GM23338 (cell line): ENCODE measurements around the gene ANKRD44. TPM values are rescaled to one million over a fixed set of nuclear protein-coding genes. Genes with fewer than 3 reads are reported as not detected.

Experiments used
- ATAC-seq: fragments of 200-7000 bp; cut with Tn5 transposase; 3 replicates; pipeline ENCODE4 v1.9.1; 2020
- DNase-seq: peaks from one replicate; pipeline ENCODE4 v3.0.0-alpha.2; 2015; ENCODE audit warnings: low spot score
- H2AFZ ChIP-seq: fragments of 200-600 bp; sonication (generic); 2 replicates; pipeline ENCODE4 v1.8.0; 2016; ENCODE audit warnings: antibody characterized with exemption, mild to moderate bottlenecking, moderate library complexity
- H3F3A ChIP-seq: fragments of 200-600 bp; sonication (generic); replicated peaks from 2 replicates; pipeline ENCODE4 v1.8.0; 2017; ENCODE audit warnings: antibody characterized with exemption, mixed run types, low read depth
- H3K27ac ChIP-seq: fragments of 200-600 bp; sonication (generic); 2 replicates; pipeline ENCODE4 v1.6.1; 2016; ENCODE audit warnings: low read depth
- H3K27me3 ChIP-seq: fragments of 200-600 bp; sonication (generic); 2 replicates; pipeline ENCODE4 v1.8.0; 2016; ENCODE audit warnings: mild to moderate bottlenecking, mixed run types, moderate library complexity; ENCODE audit not compliant: insufficient read depth
- H3K36me3 ChIP-seq: fragments of 200-600 bp; sonication (generic); 2 replicates; pipeline ENCODE4 v1.8.0; 2016; ENCODE audit warnings: mild to moderate bottlenecking; ENCODE audit not compliant: insufficient read depth
- H3K4me1 ChIP-seq: fragments of 200-600 bp; sonication (generic); 2 replicates; pipeline ENCODE4 v1.8.0; 2016; ENCODE audit warnings: mild to moderate bottlenecking, moderate library complexity; ENCODE audit not compliant: insufficient read depth
- H3K4me2 ChIP-seq: fragments of 200-600 bp; sonication (generic); 2 replicates; pipeline ENCODE4 v1.7.1; 2017; ENCODE audit warnings: mixed run types
- H3K4me3 ChIP-seq: fragments of 200-600 bp; sonication (generic); 2 replicates; pipeline ENCODE4 v1.6.1; 2016; ENCODE audit warnings: mixed run types
- H3K79me2 ChIP-seq: fragments of 200-600 bp; sonication (generic); replicated peaks from 2 replicates; pipeline ENCODE4 v1.8.0; 2017; ENCODE audit warnings: mild to moderate bottlenecking; ENCODE audit not compliant: insufficient read depth
- H3K9me2 ChIP-seq: fragments of 200-600 bp; sonication (generic); 2 replicates; pipeline ENCODE4 v1.8.0; 2017; ENCODE audit not compliant: insufficient read depth
- H4K20me1 ChIP-seq: fragments of 200-600 bp; sonication (generic); replicated peaks from 2 replicates; pipeline ENCODE4 v1.8.0; 2017; ENCODE audit warnings: mild to moderate bottlenecking; ENCODE audit not compliant: insufficient read depth
- H3K27ac Mint-ChIP-seq: 2 replicates; pipeline ENCODE4 v1.8.0; 2020; ENCODE audit warnings: inconsistent platforms, mild to moderate bottlenecking, moderate library complexity, mixed read lengths
- H3K27me3 Mint-ChIP-seq: 3 replicates; pipeline ENCODE4 v1.8.0; 2022; ENCODE audit warnings: low read depth, mild to moderate bottlenecking, moderate library complexity, mixed read lengths, inconsistent platforms; ENCODE audit not compliant: insufficient read depth, poor library complexity
- H3K36me3 Mint-ChIP-seq: 3 replicates; pipeline ENCODE4 v1.8.0; 2021; ENCODE audit warnings: low read depth, mild to moderate bottlenecking, inconsistent platforms, moderate library complexity, mixed read lengths
- H3K4me1 Mint-ChIP-seq: 3 replicates; pipeline ENCODE4 v1.8.0; 2020; ENCODE audit warnings: mild to moderate bottlenecking, inconsistent platforms, mixed read lengths
- H3K4me3 Mint-ChIP-seq: 3 replicates; pipeline ENCODE4 v1.8.0; 2021; ENCODE audit warnings: moderate library complexity, mild to moderate bottlenecking, inconsistent platforms, mixed read lengths
- H3K9me3 Mint-ChIP-seq: 3 replicates; pipeline ENCODE4 v1.8.0; 2020; ENCODE audit warnings: moderate library complexity, mild to moderate bottlenecking, inconsistent platforms, mixed read lengths
- CREB1 ChIP-seq: fragments of 250-450 bp; sonication (Bioruptor Pico); IDR thresholded peaks from 2 replicates; pipeline ENCODE4 v1.5.0; 2020; ENCODE audit warnings: low read depth, mild to moderate bottlenecking, moderate library complexity
- CTCF ChIP-seq, 2 experiments: fragments of 200-600 bp in 1 of 2; sonication (generic) in 1 of 2; conservative IDR thresholded peaks; 2 replicates each; pipeline versions ENCODE4 v1.5.1 to v1.6.1; 2016 to 2017; ENCODE audit warnings: antibody characterized with exemption in 2 of 2, low read depth in 2 of 2, mild to moderate bottlenecking in 2 of 2, moderate library complexity in 1 of 2
- ETS1 ChIP-seq: IDR thresholded peaks from 2 replicates; pipeline ENCODE4 v1.6.1; 2016; ENCODE audit warnings: antibody characterized with exemption
- EZH2 ChIP-seq: fragments of 200-600 bp; sonication (generic); IDR thresholded peaks from one replicate; pipeline ENCODE4 v1.8.0; 2017; ENCODE audit warnings: antibody characterized with exemption, mild to moderate bottlenecking, low read depth; ENCODE audit not compliant: unreplicated experiment
- EZH2phosphoT487 ChIP-seq: fragments of 200-600 bp; sonication (generic); IDR thresholded peaks from one replicate; pipeline ENCODE4 v1.8.1; 2018; ENCODE audit warnings: antibody characterized with exemption; ENCODE audit not compliant: unreplicated experiment
- JUNB ChIP-seq: IDR thresholded peaks from one replicate; pipeline ENCODE4 v1.6.1; 2016; ENCODE audit warnings: antibody characterized with exemption; ENCODE audit not compliant: unreplicated experiment
- NANOG ChIP-seq: IDR thresholded peaks from 2 replicates; pipeline ENCODE4 v1.6.1; 2016; ENCODE audit warnings: antibody characterized with exemption, borderline replicate concordance
- POLR2AphosphoS5 ChIP-seq: IDR thresholded peaks from 2 replicates; pipeline ENCODE4 v1.6.1; 2016; ENCODE audit warnings: antibody characterized with exemption, low read depth
- REST ChIP-seq: IDR thresholded peaks from one replicate; pipeline ENCODE4 v1.6.1; 2018; ENCODE audit warnings: antibody characterized with exemption; ENCODE audit not compliant: unreplicated experiment
- STAT1 ChIP-seq: IDR thresholded peaks from one replicate; pipeline ENCODE4 v1.6.1; 2016; ENCODE audit warnings: antibody characterized with exemption; ENCODE audit not compliant: unreplicated experiment
- ZNF114 ChIP-seq: fragments of 250-450 bp; sonication (Bioruptor Pico); IDR thresholded peaks from 2 replicates; pipeline ENCODE4 v1.5.0; 2020; ENCODE audit warnings: mild to moderate bottlenecking, moderate library complexity
- ZNF331 ChIP-seq: fragments of 250-450 bp; sonication (Bioruptor Pico); IDR thresholded peaks from 2 replicates; pipeline ENCODE4 v1.5.0; 2020; ENCODE audit warnings: low read depth, mild to moderate bottlenecking, moderate library complexity
- ZNF462 ChIP-seq: fragments of 250-450 bp; sonication (Bioruptor Pico); IDR thresholded peaks from 2 replicates; pipeline ENCODE4 v1.5.0; 2020; ENCODE audit warnings: mild to moderate bottlenecking, moderate library complexity
- polyA plus RNA-seq: library from polyadenylated mRNA; unstranded; fragments of >200 nt; fragmentation: Nextera tagmentation; extraction: Ambion mirVana; gene quantifications from 2 replicates; pipeline ENCODE4 v1.2.1, GENCODE V29; 2016
- total RNA-seq: library from RNA; depleted of rRNA; stranded (reverse); fragments of >200 nt; shearing (Covaris generic); gene quantifications from 2 replicates; pipeline ENCODE4 v1.2.3, GENCODE V29; 2014

ANKRD44 gene
- total and polyA plus RNA-seq, 2 experiments from 2014 or later = 0.44 to 0.56 TPM

- DNase-seq (no peak), ATAC-seq (no peak)
- H3K36me3 Mint-ChIP-seq = no peaks in the 10 kb centered on the region
- no peak overlapping the region for H2AFZ ChIP-seq
- H3K4me3 Mint-ChIP-seq = no peak overlapping the region
- TF ChIP-seq ETS1 (no peak), ZNF114 (CRISPR knock-in tag) (no peak), EZH2 (no peak), NANOG (no peak), JUNB (no peak), STAT1 (no peak), REST (no peak), CREB1 (CRISPR knock-in tag) (no peak), POLR2AphosphoS5 (no peak), CTCF (conservative IDR thresholded peaks at IDR 0.05; ENCODE audit: low read depth in 2 of 2) (no peak), ZNF462 (CRISPR knock-in tag) (no peak), EZH2phosphoT487 (no peak), ZNF331 (CRISPR knock-in tag) (no peak)
- peaks cover 4% of the 10 kb centered on the region; the same call in 1 of the 3 replicates for H3K4me1 Mint-ChIP-seq
- H3K4me3 ChIP-seq = no peak overlapping the region
- no peaks in the 10 kb centered on the region for H3F3A ChIP-seq
- no peaks in the 10 kb centered on the region for H3K27me3 Mint-ChIP-seq
- H3K27me3 ChIP-seq = no peaks in the 10 kb centered on the region
- no peaks in the 10 kb centered on the region for H3K4me1 ChIP-seq
- H3K9me3 Mint-ChIP-seq = no peaks in the 10 kb centered on the region
- H3K27ac ChIP-seq = no peak overlapping the region
- no peak overlapping the region for H3K4me2 ChIP-seq
- no peaks in the 10 kb centered on the region for H3K9me2 ChIP-seq
- no peak overlapping the region for H3K27ac Mint-ChIP-seq
- no peaks in the 10 kb centered on the region for H4K20me1 ChIP-seq
- H3K79me2 ChIP-seq = no peaks in the 10 kb centered on the region
- H3K36me3 ChIP-seq = no peaks in the 10 kb centered on the region
Observed at GRCh38 chr2:196939371-196939770, 371.2 kb downstream of the ANKRD44 start.
